Activated B cell treated with CpG ODN at 0.5 μM for 24 hours (primary cell): Measurements from ENCODE around the gene AK4. TPM values are rescaled to one million over a fixed set of nuclear protein-coding genes. Genes with fewer than 3 reads are reported as not detected.
A peak's percentile ranks its signal among the peaks of the same experiment; 100 is the strongest.

Source experiments
- ATAC-seq: fragments of 200-7000 bp; cut with Tn5 transposase; one replicate; pipeline ENCODE4 v1.10.0; 2021; ENCODE audit warnings: low read depth, mild to moderate bottlenecking, moderate library complexity
- CTCF ChIA-PET: fragments of 350-600 bp; sonication (Branson Sonifier 250); formaldehyde crosslinking; loops from one replicate; lab custom pipeline; 2021; ENCODE audit warnings: antibody characterized with exemption; lab: Charles Lee
- POLR2A ChIA-PET: fragments of 350-600 bp; sonication (Branson Sonifier 250); formaldehyde crosslinking; loops from one replicate; lab custom pipeline; 2021; ENCODE audit warnings: antibody characterized with exemption; lab: Charles Lee
- DNase-seq: peaks from one replicate; pipeline ENCODE4 v3.0.0; 2022
- H3K27ac Mint-ChIP-seq: one replicate; pipeline ENCODE4 v1.8.0; 2020; ENCODE audit warnings: mixed read lengths
- H3K27me3 Mint-ChIP-seq: one replicate; pipeline ENCODE4 v1.8.0; 2021; ENCODE audit warnings: mixed read lengths
- H3K36me3 Mint-ChIP-seq: one replicate; pipeline ENCODE4 v1.8.0; 2021; ENCODE audit warnings: low read depth, mixed read lengths
- H3K4me1 Mint-ChIP-seq: one replicate; pipeline ENCODE4 v1.8.0; 2021; ENCODE audit warnings: mixed read lengths
- H3K4me3 Mint-ChIP-seq: one replicate; pipeline ENCODE4 v1.8.0; 2020; ENCODE audit warnings: mild to moderate bottlenecking, mixed read lengths
- H3K9me3 Mint-ChIP-seq: one replicate; pipeline ENCODE4 v1.8.0; 2020; ENCODE audit warnings: mixed read lengths
- CTCF ChIP-seq: fragments of 200-600 bp; IDR thresholded peaks from one replicate; pipeline ENCODE4 v1.8.0; 2022; ENCODE audit warnings: antibody characterized with exemption, mild to moderate bottlenecking
- intact Hi-C: fragments of 100-400 bp; cut with micrococcal nuclease; formaldehyde crosslinking; loops from one replicate; pipeline ENCODE4 v1.15.1; 2024
- total RNA-seq: library from RNA; stranded (reverse); gene quantifications from 2 replicates; pipeline ENCODE4 v1.2.3, GENCODE V29; 2022

AK4 gene
- total RNA-seq, 1 donor from 2014 or later: 1.8 TPM

- DNase-seq (peak; percentile 81), ATAC-seq (peak; percentile 97)
- Mint-ChIP-seq H3K9me3 (no peaks in the 10 kb centered on the region), H3K4me1 (peaks cover 12% of the 10 kb centered on the region), H3K4me3 (peak overlapping the region; percentile 83), H3K27ac (no peak overlapping the region), H3K27me3 (peaks cover 18% of the 10 kb centered on the region), H3K36me3 (no peaks in the 10 kb centered on the region)
- intact Hi-C loops: loop anchor here (1.0 to 2.0 kb wide), 3 partner anchors 11 to 186 kb away; partner anchors contain the start of genes LEPR and LEPROT
- CTCF ChIA-PET: no interaction called here
- POLR2A ChIA-PET: interaction anchor here (1.2 kb wide), 1 partner anchor 166 kb away, joined by 4 read pairs; the partner anchor contains the start of genes LEPR and LEPROT
- no peak for TF ChIP-seq CTCF
These were observed 106.5 kb downstream of the AK4 start for GRCh38 chr1:65254320-65255034.

- Mint-ChIP-seq H3K36me3 (no peaks in the 10 kb centered on the region), H3K4me3 (peak overlapping the region; percentile 82), H3K27me3 (peaks cover 18% of the 10 kb centered on the region), H3K27ac (no peak overlapping the region), H3K4me1 (peaks cover 12% of the 10 kb centered on the region), H3K9me3 (no peaks in the 10 kb centered on the region)
- ATAC-seq (no peak), DNase-seq (no peak)
- ChIA-PET POLR2A (interaction anchor here (1.2 kb wide), 1 partner anchor 165 kb away, joined by 4 read pairs; the partner anchor contains the start of genes LEPR and LEPROT), CTCF (no interaction called here)
- no peak for TF ChIP-seq CTCF
- intact Hi-C loops: loop anchor here (1.0 to 2.0 kb wide), 2 partner anchors 10 to 186 kb away; no protein-coding TSS in a partner anchor
These were observed 107.1 kb downstream of the AK4 start for GRCh38 chr1:65255035-65255655.

GRCh38 chr1:65255656-65256050, 107.7 kb downstream of the AK4 start:
- POLR2A ChIA-PET: no interaction called here

GRCh38 chr1:65256860-65257708, 109.1 kb downstream of the AK4 start:
- CTCF ChIA-PET: no interaction called here
- POLR2A ChIA-PET: no interaction called here
- H3K4me3 Mint-ChIP-seq: no peak overlapping the region
- no peak for TF ChIP-seq CTCF
- no peaks in the 10 kb centered on the region for H3K9me3 Mint-ChIP-seq
- H3K27me3 Mint-ChIP-seq: peaks cover 17% of the 10 kb centered on the region
- H3K27ac Mint-ChIP-seq: no peak overlapping the region
- H3K4me1 Mint-ChIP-seq: peaks cover 12% of the 10 kb centered on the region
- no peak for ATAC-seq
- intact Hi-C loops: no loop called here
- no peaks in the 10 kb centered on the region for H3K36me3 Mint-ChIP-seq
- no peak for DNase-seq

More at GRCh38 chr1:65255656-65256050, 107.7 kb downstream of the AK4 start:
- no peaks in the 10 kb centered on the region for H3K36me3 Mint-ChIP-seq
- TF ChIP-seq CTCF: no peak
- peak overlapping the region; percentile 8 for H3K4me3 Mint-ChIP-seq
- H3K27me3 Mint-ChIP-seq: peaks cover 18% of the 10 kb centered on the region
- peaks cover 12% of the 10 kb centered on the region for H3K4me1 Mint-ChIP-seq
- no peak overlapping the region for H3K27ac Mint-ChIP-seq
- ATAC-seq: no peak
- intact Hi-C loops: loop anchor here (1.0 to 2.0 kb wide), 2 partner anchors 10 to 187 kb away; no protein-coding TSS in a partner anchor
- CTCF ChIA-PET: no interaction called here
- H3K9me3 Mint-ChIP-seq: no peaks in the 10 kb centered on the region
- no peak for DNase-seq
